HUDEP-2 (cell line): ENCODE data around the gene NTMT1.
"Not testable (repeated sequence)": the region's sequence is repeated elsewhere in the genome, so short reads cannot be mapped to it uniquely, and the experiment has no call there.

ENCODE experiments used
- DNase-seq, 76 experiments: peaks; one replicate each; lab custom pipeline; 2025; ENCODE audit not compliant: unreplicated experiment in 76 of 76; lab: John Stamatoyannopoulos, UW

The NTMT1 gene

GRCh38 chr9:129649726-129650679 lies 24.0 kb downstream of the NTMT1 start:
- DNase-seq, result no peak

DNA sequence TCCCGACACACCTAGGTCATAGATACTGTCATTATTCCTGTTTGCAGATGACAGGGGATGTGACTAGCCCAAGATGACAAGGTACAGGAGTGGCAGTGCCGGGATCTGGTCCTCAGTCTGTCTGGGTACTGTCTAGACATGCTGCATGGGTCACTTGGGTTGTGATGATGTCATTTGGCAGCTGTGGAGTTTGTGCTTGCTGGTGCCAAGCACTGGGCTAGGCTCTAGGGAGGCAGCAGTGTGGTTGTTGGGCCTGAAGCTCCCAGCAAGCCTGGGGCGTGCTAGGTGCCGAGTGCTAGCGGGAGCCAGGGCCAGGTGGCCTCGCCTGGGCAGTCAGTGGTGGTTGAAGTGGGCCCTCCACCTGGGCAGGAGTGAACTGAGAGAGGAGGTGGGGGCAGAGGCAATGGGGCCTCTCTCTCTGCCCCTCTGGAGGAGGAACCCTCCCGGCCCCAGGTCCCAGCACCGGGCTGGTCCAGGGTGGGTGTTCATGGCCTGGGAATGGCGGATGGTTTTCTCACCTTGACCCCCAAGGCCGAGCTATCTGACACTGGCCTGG lies 24.8 kb downstream of the NTMT1 start:
- no peak for DNase-seq

DNA sequence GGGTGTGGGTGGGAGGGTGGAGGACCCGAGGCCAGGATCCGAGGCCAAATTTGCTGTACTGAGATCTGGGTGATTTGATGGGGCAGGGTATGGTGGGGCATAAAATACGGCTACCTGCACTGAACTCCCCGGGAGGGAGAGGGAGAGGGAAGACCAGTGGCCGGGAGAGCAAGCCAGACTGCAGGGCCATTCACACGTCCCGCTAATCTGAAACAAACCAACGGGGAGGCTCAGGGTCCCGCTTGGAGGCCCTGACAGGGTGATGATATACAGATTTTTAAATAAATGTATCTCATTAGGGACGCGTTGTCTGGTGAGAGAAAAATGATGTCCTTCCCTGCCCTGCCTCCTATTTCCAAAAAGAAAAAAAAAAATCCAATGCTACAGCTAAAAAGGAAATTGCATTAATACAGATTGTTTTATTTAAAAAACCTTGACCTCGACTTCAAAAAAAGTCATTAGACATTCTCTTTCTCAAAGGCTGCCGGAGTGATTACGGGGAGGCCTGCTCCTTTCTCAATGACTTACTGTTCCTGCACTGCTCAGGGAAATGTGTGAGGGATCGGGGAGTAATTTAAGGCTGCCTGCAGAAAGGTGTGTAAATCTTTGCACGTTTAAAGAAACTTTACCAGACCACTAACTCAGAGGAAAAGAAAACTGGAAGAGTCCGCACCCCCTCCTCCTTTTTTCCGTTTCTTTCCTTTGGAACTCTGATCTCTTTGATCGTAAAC lies 28.0 kb downstream of the NTMT1 start:
- DNase-seq, result no peak

DNA sequence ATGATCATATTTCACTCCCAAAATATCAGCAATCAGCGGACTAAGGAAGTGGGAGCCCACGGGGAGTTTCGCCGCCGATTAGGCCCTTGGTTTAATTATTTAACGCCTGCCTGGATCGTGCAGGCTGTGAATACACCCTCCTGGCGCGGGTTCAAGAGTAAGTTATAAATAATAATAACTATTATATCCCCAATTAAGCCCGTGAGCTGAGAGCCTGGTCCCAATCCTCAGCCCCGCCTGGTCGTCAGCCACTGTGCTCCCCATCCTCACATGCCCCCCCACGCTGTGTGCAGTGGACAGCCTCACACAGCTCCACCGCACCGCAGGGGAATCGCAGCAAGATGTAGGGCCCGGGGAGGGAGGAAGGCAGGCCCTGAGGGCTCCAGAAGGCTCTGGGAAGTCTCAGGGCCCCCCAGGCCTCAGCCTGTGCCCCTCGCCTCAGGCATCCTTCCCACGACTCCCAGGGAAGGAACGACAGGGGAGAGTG lies 28.6 kb downstream of the NTMT1 start:
- DNase-seq, result no peak

DNA sequence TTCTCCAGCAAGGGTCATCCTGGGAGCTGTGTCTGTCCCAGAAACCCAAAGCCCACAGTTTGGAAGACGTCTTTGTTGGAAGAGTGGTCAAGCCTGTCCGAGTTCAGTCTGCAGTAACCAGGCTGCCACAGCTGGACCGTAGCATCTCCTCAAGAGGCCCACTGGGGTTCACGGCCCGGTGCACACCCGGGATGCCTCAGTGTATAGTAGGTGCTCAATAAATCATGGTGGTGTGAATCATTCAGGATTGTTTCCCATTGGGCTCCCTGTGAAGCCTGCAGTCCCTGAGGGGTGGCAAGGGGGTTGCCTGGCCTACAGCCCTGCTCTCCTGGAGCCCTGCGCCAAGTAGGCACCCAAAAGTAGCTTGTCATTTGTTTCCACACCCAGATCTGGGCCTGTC lies 29.2 kb downstream of the NTMT1 start:
- no peak for DNase-seq

GRCh38 chr9:129655696-129656095 lies 29.7 kb downstream of the NTMT1 start:
- no peak for DNase-seq

DNA sequence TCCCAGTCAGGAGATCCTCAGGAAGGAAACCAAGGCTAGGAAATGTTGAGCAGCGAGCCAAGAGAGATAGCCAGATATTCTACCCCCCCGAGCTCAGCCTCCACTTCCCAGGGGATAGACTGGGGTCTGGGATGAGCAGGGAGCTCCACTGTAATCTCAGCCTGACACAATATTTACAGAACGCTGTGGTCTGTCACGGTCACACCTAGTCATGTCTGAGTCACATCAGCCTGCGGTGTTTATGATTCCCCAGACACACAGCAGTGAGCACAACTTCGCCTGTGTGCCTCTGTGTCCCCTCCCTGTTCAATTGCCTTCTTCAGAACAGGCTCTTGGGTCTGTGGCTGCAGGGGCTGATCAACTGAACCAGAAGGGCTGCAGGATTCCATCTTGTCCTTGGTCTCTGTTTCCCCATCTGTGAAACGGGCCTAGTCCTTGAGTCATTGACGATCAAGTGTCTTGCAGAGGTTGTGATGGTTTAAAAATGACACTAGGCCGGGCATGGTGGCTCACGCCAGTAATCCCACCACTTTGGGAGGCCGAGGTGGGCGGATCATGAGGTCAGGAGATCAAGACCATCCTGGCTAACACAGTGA lies 30.9 kb downstream of the NTMT1 start:
- no peak for DNase-seq

DNA sequence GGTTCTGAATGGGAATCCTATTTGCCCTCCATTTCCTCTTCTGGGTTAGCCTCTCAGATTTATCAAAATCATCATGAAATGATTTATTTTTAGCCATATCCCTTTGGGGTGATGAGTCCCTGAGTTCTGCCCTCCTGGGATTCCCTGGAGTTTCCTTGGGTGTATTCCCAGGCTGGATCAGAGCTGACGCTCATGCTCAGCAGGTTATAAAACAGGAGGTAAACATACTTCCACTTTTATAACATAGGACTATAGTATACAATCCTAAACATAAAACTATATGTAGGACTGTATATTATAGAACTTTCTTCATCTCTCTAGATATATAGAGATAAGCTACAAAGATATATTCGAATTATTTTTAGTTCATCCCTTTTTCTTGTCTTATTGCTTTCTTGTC lies 35.1 kb downstream of the NTMT1 start:
- no peak for DNase-seq

DNA sequence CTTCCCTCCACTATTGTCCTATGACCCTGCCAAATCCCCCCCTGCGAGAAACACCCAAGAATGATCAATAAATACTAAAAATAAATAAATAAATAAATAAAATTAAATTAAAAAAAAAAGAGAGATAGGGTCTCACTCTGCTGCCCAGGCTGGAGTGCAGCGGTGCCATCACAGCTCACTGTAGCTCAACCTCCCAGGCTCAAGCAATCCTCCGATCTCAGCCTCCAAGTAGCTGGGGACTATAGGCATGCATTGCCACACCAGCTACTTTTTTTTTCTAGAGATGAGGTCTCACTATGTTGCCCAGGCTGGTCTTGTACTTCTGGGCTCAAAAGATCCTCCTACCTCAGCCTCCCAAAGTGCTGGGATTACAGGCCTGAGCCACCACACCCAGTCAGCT lies 36.3 kb downstream of the NTMT1 start:
- not testable (repeated sequence) for DNase-seq

GRCh38 chr9:129664746-129665388 lies 38.9 kb downstream of the NTMT1 start:
- no peak for DNase-seq

DNA sequence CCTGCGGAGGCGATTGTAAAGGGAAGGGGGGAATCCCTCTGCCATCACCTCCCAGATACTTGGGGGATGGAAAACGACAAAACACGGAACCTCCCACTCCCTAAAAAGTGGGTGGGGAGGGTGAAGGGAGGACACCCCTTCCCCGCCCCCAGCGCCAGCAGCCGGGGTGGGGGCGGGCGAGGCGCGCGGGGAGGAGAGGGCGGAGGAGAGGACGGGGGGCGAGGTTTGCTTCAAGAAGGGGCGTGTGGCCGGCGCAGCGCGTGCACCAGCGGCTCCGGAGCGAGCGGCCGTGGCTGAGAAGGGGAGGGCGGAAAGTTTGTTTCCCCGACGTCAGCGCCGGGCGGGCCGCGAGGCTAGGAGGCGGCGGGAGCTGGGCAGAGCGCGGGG lies 39.4 kb downstream of the NTMT1 start, which contains the start of gene PRRX2:
Gene PRRX2 (plus strand): TSS at position 259 of the 387 bp plus-strand sequence. CDS start 221 bp downstream, outside the sequence.
- DNase-seq, result no peak

GRCh38 chr9:129665814-129666520 lies 40.0 kb downstream of the NTMT1 start:
- DNase-seq, result no peak

DNA sequence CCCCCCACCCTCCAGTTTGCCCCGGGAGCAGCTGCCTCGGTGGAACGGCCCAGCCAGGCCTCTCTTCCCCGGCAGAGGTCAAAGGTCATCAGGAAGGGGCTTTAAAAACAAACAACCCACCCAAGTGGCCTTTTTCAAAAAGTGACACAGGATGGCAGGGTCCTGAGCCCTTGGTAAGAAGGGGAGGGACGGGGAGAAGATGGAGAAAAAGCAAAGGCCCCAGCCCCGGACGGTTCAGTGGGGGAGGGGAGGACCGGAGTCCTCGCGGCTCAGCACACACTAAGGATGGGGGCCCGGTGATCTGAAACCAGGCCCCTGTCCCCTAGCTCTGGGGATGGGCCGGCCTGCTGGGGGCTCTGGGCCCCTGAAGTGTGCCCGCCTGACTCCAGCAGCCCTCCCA lies 40.6 kb downstream of the NTMT1 start:
- no peak for DNase-seq

DNA sequence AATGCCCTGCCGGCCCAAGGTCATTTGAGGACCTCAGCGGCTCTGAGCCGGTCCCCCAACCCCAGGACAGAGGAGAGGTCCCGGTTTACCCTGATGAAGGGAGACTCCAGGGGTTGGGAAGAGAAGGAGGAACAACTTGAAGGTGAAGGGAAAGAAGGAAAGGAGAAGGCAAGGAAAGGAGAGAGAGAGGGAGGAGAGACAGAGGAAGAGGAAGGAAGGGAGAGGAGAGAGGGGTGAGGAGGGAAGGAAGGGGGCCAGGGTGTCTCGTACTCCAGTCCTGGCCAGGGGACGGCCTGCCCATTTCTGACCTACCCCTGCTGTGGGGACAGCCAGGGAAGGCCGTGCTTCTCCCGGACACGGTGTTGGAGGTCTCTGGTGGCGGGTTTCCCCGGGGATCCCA lies 41.4 kb downstream of the NTMT1 start:
- DNase-seq, result no peak

GRCh38 chr9:129667850-129668249 lies 41.9 kb downstream of the NTMT1 start:
- no peak for DNase-seq

GRCh38 chr9:129669141-129669718 lies 43.3 kb downstream of the NTMT1 start:
- DNase-seq, result no peak

GRCh38 chr9:129669946-129670345 lies 44.0 kb downstream of the NTMT1 start:
- no peak for DNase-seq

GRCh38 chr9:129671065-129671464 lies 45.1 kb downstream of the NTMT1 start:
- DNase-seq, result no peak

- no peak for DNase-seq
These were observed 45.6 kb downstream of the NTMT1 start for GRCh38 chr9:129671519-129671918.
